ENCODE data around the gene MYH7.
"Not testable (repeated sequence)": the region's sequence is repeated elsewhere in the genome, so short reads cannot be mapped to it uniquely, and the experiment has no call there.

Gene MYH7

DNA sequence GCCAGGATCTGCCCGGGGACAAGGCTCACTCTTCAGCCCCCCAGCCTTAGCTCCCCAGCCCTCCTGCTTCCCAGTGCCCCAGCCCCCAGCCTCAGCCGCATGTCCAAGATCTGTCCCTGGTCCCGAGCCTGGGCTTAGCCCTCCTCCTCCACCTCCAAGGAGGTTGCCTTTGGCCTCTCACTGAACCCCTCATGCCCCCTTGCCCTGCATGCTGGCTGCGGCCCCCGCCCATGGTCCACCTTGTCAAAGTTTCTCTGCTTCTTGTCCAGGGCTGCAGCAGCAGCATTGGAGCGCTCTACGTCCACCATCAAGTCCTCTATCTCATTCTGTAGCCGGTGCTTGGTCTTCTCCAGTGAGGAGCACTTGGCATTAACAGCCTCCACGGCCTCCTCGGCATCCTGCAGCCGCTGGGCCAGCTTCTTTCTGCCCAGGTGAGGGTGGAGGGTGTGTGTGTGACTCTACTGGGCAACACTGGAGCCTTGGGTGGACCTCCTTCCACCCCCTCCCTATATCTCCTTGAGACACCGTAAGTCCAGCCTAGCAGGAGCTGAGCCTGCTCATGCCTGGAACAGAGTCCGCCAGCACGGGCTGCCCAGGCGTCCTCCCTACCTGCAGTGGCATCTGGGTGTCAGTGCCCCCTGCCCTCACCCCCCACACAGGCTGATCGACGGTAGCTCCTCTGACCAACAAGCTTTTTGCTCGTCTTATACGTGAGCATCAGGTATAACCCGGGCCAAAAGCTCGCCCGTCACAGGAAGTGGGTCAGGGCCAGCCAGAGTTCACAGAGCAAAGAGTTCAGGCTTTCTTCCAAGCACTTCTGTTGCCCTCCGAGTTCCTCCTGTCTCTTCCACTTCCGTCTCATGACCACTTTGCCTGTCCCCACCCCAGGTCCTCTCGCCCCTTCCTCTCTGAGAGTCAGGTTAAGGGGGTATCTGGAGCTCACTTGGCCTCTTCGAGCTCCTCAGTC is 47.3 kb downstream of the MYH7 start:
- DNase-seq (ENCODE audit: insufficient read length) (no peak), FAIRE-seq (no peak)
- no peak for TF ChIP-seq TAF1 (IDR thresholded peaks at IDR 0.05; ENCODE audit: borderline replicate concordance, low read depth, low read length)
- no peak for TF ChIP-seq POLR2AphosphoS5 (IDR thresholded peaks at IDR 0.05; ENCODE audit: low read depth, low read length)
- no peak for TF ChIP-seq POLR2A (IDR thresholded peaks at IDR 0.05; ENCODE audit: low read depth, low read length)

DNA sequence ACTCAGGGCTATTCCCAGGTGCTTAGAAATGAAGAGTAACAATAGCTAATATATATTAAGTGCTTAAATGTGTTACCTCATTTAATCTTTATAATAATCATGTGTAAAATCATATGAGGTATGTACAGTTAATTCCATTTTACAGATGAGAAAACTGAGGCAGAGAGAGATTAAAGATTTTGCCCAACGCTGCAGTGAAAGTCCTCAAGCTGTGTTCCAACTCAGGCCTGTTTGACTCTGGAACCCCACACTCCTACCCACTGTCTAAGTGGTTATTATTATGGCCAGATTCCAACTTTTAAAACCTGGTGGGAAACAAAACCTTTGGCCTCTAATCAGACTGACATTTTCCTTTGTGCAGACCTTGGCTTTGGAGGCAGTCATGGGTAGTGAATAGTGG is 48.5 kb downstream of the MYH7 start:
- FAIRE-seq (no peak), DNase-seq (ENCODE audit: insufficient read length) (no peak)
- TF ChIP-seq POLR2AphosphoS5 (IDR thresholded peaks at IDR 0.05; ENCODE audit: low read depth, low read length) (no peak), TAF1 (IDR thresholded peaks at IDR 0.05; ENCODE audit: borderline replicate concordance, low read depth, low read length) (no peak), POLR2A (IDR thresholded peaks at IDR 0.05; ENCODE audit: low read depth, low read length) (no peak)

DNA sequence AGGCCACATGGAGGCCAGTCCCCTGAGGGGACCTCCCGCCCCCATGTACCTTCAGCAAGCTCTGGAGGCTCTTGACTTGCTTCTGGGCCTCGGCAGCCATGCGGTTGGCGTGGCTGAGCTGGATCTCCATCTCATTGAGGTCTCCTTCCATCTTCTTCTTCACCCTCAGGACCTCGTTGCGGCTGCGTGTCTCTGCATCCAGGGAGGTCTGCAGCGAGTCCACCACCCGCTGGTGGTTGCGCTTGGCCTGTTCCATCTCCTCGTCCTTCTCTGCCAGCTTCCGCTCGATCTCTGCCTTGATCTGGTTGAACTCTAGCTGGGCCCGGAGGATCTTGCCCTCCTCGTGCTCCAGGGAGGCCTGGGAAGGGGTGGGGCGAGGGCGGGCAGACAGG is 49.2 kb downstream of the MYH7 start:
- FAIRE-seq; DNase-seq (ENCODE audit: insufficient read length): not testable (repeated sequence)

DNA sequence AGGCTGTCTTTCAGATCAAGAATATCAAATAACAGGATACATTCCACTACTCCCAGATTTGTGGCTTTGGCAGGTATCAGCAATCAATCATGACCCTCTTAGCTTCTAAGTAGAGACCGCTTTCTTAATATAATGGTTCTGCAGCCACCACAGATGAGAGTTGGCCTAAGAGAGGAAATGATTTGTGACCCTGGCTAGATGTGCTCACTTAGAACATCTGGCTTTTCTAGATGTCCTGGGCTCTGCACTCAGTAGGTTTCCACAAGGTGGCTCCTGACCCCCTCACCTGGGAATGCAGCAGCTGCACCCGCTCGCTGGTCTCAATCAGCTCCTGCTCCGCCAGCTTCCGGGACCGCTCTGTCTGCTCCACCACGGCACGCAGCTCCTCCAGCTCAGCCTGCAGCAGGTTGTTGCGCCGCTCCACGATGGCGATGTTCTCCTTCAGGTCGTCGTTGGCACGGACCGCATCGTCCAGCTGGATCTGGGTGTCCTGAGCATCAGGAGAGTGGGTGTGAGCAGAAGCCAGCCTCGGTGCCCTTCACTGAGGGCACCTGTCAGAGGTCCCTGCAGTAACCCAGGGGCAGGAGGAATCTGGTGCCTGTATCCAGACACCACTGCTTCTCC is 49.7 kb downstream of the MYH7 start:
- FAIRE-seq (no peak), DNase-seq (ENCODE audit: insufficient read length) (no peak)
- TF ChIP-seq TAF1 (IDR thresholded peaks at IDR 0.05; ENCODE audit: borderline replicate concordance, low read depth, low read length) (no peak), POLR2AphosphoS5 (IDR thresholded peaks at IDR 0.05; ENCODE audit: low read depth, low read length) (no peak), POLR2A (IDR thresholded peaks at IDR 0.05; ENCODE audit: low read depth, low read length) (no peak)

- TF ChIP-seq POLR2A (IDR thresholded peaks at IDR 0.05; ENCODE audit: low read depth, low read length): no peak
- TF ChIP-seq POLR2AphosphoS5 (IDR thresholded peaks at IDR 0.05; ENCODE audit: low read depth, low read length): no peak
- TF ChIP-seq TAF1 (IDR thresholded peaks at IDR 0.05; ENCODE audit: borderline replicate concordance, low read depth, low read length): no peak
- FAIRE-seq (no peak), DNase-seq (ENCODE audit: insufficient read length) (no peak)
Observed at GRCh38 chr14:23385244-23385641, 50.2 kb downstream of the MYH7 start.

DNA sequence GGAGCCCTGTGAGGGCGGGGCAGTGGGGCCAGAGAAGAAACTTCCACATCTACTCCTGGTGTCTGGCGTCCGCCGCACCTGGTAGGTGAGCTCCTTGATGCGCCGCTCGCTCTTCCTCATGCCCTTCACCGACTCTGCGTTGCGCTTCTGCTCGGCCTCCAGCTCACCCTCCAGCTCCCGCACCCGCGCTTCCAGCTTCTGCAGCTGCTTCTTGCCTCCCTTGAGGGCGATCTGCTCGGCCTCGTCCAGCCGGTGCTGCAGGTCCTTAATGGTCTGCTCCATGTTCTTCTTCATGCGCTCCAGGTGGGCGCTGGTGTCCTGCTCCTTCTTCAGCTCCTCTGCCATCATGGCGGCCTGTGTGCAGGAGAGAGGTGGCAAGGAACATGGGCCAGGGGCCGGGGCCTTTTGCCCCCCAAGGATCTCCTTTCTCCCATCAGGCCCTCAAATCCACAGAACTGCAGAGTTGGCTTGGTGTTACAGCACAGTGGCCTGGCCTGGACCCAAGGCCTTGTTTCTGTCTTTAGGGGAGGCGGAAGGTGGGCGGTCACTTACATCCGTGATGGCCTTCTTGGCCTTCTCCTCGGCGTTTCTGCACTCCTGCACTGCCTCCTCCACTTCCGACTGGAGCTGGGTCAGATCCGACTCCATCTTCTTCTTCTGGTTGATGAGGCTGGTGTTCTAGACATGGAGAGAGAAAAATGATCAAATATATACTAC is 50.9 kb downstream of the MYH7 start:
- DNase-seq (ENCODE audit: insufficient read length): no peak
- no peak for TF ChIP-seq POLR2A (IDR thresholded peaks at IDR 0.05; ENCODE audit: low read depth, low read length)
- TF ChIP-seq POLR2AphosphoS5 (IDR thresholded peaks at IDR 0.05; ENCODE audit: low read depth, low read length): no peak
- TF ChIP-seq TAF1 (IDR thresholded peaks at IDR 0.05; ENCODE audit: borderline replicate concordance, low read depth, low read length): no peak
- FAIRE-seq: no peak

- DNase-seq (ENCODE audit: insufficient read length): no peak
- no peak for FAIRE-seq
- TF ChIP-seq POLR2A (IDR thresholded peaks at IDR 0.05; ENCODE audit: low read depth, low read length) (no peak), TAF1 (IDR thresholded peaks at IDR 0.05; ENCODE audit: borderline replicate concordance, low read depth, low read length) (no peak), POLR2AphosphoS5 (IDR thresholded peaks at IDR 0.05; ENCODE audit: low read depth, low read length) (no peak)
Observed at GRCh38 chr14:23382731-23383440, 52.6 kb downstream of the MYH7 start.

DNA sequence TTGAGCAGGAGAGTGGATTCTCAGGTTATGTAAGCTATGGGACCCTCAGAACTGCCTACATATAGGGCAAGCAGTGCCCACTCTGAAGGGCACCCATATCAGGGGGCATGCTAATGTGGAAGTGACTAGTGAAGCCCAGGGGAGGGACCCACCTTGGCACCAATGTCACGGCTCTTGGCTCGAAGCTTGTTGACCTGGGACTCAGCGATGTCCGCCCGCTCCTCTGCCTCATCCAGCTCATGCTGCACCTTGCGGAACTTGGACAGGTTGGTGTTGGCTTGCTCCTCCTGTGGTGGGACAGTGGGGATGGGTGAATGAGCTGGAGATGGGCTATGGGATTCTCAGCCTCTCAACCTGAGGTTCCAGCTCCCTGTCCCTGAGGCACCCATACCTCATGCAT is 53.2 kb downstream of the MYH7 start:
- FAIRE-seq: no peak
- TF ChIP-seq POLR2AphosphoS5 (IDR thresholded peaks at IDR 0.05; ENCODE audit: low read depth, low read length) (no peak), POLR2A (IDR thresholded peaks at IDR 0.05; ENCODE audit: low read depth, low read length) (no peak), TAF1 (IDR thresholded peaks at IDR 0.05; ENCODE audit: borderline replicate concordance, low read depth, low read length) (no peak)

DNA sequence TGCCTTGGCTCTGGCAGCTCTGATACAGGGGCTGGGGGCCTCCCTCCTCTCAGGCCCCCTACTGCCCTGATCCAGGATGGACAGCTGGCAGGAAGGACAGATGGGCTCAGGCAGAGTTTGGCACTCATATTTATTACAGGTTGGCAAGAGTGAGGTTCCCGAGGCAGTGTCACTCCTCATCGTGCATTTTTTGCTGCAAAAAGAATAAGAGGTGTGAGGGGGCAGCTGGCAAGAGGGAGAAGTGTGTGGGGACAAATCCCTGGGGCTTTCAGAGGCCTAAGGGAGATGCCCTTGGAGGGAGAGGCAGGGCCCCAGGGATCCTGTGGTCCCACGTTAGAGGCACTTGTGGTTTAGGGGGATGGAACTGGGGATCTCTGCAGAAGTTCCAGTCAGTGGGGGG is 53.6 kb downstream of the MYH7 start:
- no peak for DNase-seq (ENCODE audit: insufficient read length)
- TF ChIP-seq POLR2AphosphoS5 (IDR thresholded peaks at IDR 0.05; ENCODE audit: low read depth, low read length): no peak
- TF ChIP-seq TAF1 (IDR thresholded peaks at IDR 0.05; ENCODE audit: borderline replicate concordance, low read depth, low read length): no peak
- TF ChIP-seq POLR2A (IDR thresholded peaks at IDR 0.05; ENCODE audit: low read depth, low read length): no peak
- no peak for FAIRE-seq

More for the DNA sequence above, 53.2 kb downstream of the MYH7 start:
- no peak for DNase-seq (ENCODE audit: insufficient read length)

DNA sequence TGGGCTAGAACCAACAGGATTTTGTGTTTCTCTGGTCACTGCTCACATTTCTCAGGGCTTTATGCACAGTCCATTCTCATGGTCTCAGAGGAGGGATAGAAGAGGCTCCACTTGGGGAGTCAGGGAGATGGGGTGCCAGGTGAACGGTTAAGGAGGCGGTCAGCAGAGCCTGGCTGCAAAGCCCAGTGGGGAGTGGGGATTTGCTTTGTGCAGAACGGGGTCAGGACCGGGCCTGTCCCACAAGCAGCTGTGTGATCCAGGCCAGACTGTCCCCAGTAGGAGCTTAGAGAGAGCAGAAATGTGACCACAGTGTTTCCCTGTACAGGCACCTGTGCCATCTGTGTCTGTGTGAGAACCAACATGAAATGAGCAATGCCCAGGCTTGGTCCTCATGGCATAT is 54.5 kb downstream of the MYH7 start:
- DNase-seq (ENCODE audit: insufficient read length) (no peak), FAIRE-seq (no peak)
- TF ChIP-seq POLR2AphosphoS5 (IDR thresholded peaks at IDR 0.05; ENCODE audit: low read depth, low read length) (no peak), TAF1 (IDR thresholded peaks at IDR 0.05; ENCODE audit: borderline replicate concordance, low read depth, low read length) (no peak), POLR2A (IDR thresholded peaks at IDR 0.05; ENCODE audit: low read depth, low read length) (no peak)
